Measurements from ENCODE around the gene SLC6A12. TPM values are rescaled to one million over a fixed set of nuclear protein-coding genes. Genes with fewer than 3 reads are reported as not detected.

SLC6A12 gene
- total RNA-seq, 1 experiment from 2014 or later, result not detected

DNA sequence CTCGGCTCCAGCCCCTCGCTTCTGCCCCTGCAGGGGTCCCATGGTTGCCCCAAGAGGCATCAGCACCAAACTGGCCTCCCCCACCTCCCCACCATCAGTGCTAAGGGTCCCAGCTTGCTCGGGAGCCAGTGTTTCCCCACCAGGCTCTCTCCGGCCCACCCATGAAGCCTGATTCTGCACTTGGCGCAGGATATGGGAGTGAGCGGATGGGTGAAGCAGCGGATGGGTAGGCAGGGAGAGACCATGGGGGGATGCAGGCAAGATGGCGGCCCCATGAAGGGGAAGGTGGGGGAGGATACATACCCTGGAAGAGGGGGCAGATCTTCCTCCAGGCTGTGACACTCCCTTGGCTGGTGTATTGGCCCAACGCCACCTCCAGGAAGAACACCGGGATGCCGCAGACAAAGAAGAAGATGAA is 9.7 kb downstream of the SLC6A12 start:
- no peak for TF ChIP-seq EZH2phosphoT487 (IDR thresholded peaks at IDR 0.05; ENCODE audit: borderline replicate concordance, low read length)
- TF ChIP-seq, protein P1, sequence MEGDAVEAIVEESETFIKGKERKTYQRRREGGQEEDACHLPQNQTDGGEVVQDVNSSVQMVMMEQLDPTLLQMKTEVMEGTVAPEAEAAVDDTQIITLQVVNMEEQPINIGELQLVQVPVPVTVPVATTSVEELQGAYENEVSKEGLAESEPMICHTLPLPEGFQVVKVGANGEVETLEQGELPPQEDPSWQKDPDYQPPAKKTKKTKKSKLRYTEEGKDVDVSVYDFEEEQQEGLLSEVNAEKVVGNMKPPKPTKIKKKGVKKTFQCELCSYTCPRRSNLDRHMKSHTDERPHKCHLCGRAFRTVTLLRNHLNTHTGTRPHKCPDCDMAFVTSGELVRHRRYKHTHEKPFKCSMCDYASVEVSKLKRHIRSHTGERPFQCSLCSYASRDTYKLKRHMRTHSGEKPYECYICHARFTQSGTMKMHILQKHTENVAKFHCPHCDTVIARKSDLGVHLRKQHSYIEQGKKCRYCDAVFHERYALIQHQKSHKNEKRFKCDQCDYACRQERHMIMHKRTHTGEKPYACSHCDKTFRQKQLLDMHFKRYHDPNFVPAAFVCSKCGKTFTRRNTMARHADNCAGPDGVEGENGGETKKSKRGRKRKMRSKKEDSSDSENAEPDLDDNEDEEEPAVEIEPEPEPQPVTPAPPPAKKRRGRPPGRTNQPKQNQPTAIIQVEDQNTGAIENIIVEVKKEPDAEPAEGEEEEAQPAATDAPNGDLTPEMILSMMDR (conservative IDR thresholded peaks at IDR 0.05; ENCODE audit: low read depth, low read length), result no peak
- TF ChIP-seq EZH2 (IDR thresholded peaks at IDR 0.05; ENCODE audit: low read length, unreplicated experiment), result no peak
- no peaks in the 10 kb centered on the region for H3K9me3 ChIP-seq (ENCODE audit: low read length)
- no peaks in the 10 kb centered on the region for H3K79me2 ChIP-seq (ENCODE audit: low read length)
- no peak overlapping the region for H2AFZ ChIP-seq (ENCODE audit: low read length)
- no peak overlapping the region for H3K27ac ChIP-seq (ENCODE audit: low read length)
- BruUV-seq (replicated peaks), result no TSS peak
- H3K4me2 ChIP-seq (ENCODE audit: low read length), result no peak overlapping the region
- no peaks in the 10 kb centered on the region for H4K20me1 ChIP-seq (ENCODE audit: low read length)
- peaks cover 4% of the 10 kb centered on the region; the same call in 1 of the 2 replicates for H3K4me1 ChIP-seq (ENCODE audit: insufficient read depth, low read length)
- ATAC-seq (no peak), DNase-seq (no peak)
- H3K4me3 ChIP-seq (ENCODE audit: low read length), result no peak overlapping the region
- H3K9me2 ChIP-seq (replicated peaks; ENCODE audit: low read length), result no peaks in the 10 kb centered on the region
- CTCF ChIA-PET, result no interaction called here
- intact Hi-C loops (cut with micrococcal nuclease), result no loop called here
- peaks cover 29% of the 10 kb centered on the region for H3K27me3 ChIP-seq (ENCODE audit: low read length)
- POLR2A ChIA-PET (ENCODE audit: unreplicated experiment), result no interaction called here
- H3K36me3 ChIP-seq (ENCODE audit: low read depth, low read length), result no peaks in the 10 kb centered on the region
- H3F3A ChIP-seq (ENCODE audit: low read length, unreplicated experiment), result no peaks in the 10 kb centered on the region
- no peak overlapping the region for H3K9ac ChIP-seq (ENCODE audit: low read length)

DNA sequence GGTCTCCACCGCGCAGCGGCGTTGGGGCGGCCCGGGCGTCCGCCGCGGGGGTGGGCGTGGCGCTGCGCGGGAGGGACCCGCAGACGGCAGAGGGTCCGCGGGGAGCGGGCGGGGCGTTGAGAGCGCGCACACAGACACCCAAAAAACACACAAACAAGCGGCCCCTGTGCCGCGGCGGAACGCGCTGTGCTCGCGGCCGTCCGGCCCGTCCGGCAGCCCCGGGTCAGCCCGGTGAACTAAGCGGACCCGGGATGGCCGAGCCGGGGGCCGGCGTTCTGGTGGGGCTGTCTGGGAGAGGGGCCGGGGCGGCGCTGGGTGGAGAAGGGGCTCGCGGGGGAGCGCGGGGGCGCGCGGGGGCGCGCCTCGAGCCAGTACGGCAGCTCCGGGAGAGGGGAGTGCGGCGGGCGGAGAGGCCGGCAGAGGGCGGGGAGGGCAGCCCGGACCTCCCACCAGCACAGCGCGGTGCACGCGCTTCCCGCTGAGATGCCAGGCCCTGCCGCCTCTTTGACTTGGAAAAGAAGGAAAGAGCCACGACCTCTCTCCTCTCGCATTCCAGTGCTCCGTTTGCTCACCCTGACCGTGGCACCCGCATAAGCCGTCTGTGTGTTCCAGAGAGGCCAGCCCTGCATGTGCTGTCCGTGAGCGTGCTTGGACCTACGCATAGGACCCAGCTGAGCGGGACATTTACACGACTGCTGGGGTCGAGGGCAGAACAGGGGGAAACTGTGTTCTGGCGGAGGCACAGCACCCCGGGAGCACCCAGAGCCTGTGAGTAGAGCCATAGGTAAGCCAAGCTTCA is 10.3 kb downstream of the SLC6A12 start:
- no peak overlapping the region for H2AFZ ChIP-seq (ENCODE audit: low read length)
- ChIA-PET POLR2A (ENCODE audit: unreplicated experiment) (no interaction called here), CTCF (no interaction called here)
- DNase-seq (no peak), ATAC-seq (no peak)
- H3K27ac ChIP-seq (ENCODE audit: low read length), result no peak overlapping the region
- H4K20me1 ChIP-seq (ENCODE audit: low read length), result no peaks in the 10 kb centered on the region
- intact Hi-C loops (cut with micrococcal nuclease), result no loop called here
- no peaks in the 10 kb centered on the region for H3F3A ChIP-seq (ENCODE audit: low read length, unreplicated experiment)
- BruUV-seq (replicated peaks), result no TSS peak
- H3K9ac ChIP-seq (ENCODE audit: low read length), result no peak overlapping the region
- H3K36me3 ChIP-seq (ENCODE audit: low read depth, low read length), result no peaks in the 10 kb centered on the region
- H3K4me3 ChIP-seq (ENCODE audit: low read length), result no peak overlapping the region
- H3K27me3 ChIP-seq (ENCODE audit: low read length), result peaks cover 25% of the 10 kb centered on the region
- no peak for TF ChIP-seq EZH2 (IDR thresholded peaks at IDR 0.05; ENCODE audit: low read length, unreplicated experiment)
- no peaks in the 10 kb centered on the region for H3K9me2 ChIP-seq (replicated peaks; ENCODE audit: low read length)
- H3K79me2 ChIP-seq (ENCODE audit: low read length), result no peaks in the 10 kb centered on the region
- H3K9me3 ChIP-seq (ENCODE audit: low read length), result no peaks in the 10 kb centered on the region
- no peak overlapping the region for H3K4me2 ChIP-seq (ENCODE audit: low read length)
- peaks cover 4% of the 10 kb centered on the region; the same call in 1 of the 2 replicates for H3K4me1 ChIP-seq (ENCODE audit: insufficient read depth, low read length)

DNA sequence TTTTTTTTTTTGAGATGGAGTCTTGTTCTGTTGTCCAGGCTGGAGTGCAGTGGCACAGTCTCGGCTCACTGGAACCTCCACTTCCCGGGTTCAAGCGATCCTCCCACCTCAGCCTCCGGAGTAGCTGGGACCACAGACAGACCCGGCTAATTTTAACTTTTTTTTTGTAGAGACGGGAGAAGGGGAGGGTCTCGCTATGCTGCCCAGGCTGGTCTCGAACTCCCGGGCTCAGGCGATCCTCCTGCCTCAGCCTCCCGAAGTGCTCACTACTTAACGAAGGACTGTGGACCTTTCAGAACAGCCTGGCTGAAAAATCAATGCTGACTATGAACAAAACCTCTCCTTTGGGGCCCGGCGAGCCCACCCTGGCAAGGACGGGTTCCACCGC is 10.9 kb downstream of the SLC6A12 start:
- Histone ChIP-seq H3K79me2 (ENCODE audit: low read length) (no peaks in the 10 kb centered on the region), H3K4me1 (ENCODE audit: insufficient read depth, low read length) (peaks cover 4% of the 10 kb centered on the region; the same call in 1 of the 2 replicates), H3K27me3 (ENCODE audit: low read length) (peaks cover 19% of the 10 kb centered on the region), H3K36me3 (ENCODE audit: low read depth, low read length) (no peaks in the 10 kb centered on the region), H3F3A (ENCODE audit: low read length, unreplicated experiment) (no peaks in the 10 kb centered on the region), H3K4me2 (ENCODE audit: low read length) (no peak overlapping the region), H3K4me3 (ENCODE audit: low read length) (no peak overlapping the region), H3K9me3 (ENCODE audit: low read length) (no peaks in the 10 kb centered on the region), H3K9ac (ENCODE audit: low read length) (no peak overlapping the region), H2AFZ (ENCODE audit: low read length) (no peak overlapping the region), H4K20me1 (ENCODE audit: low read length) (no peaks in the 10 kb centered on the region), H3K27ac (ENCODE audit: low read length) (no peak overlapping the region), H3K9me2 (replicated peaks; ENCODE audit: low read length) (no peaks in the 10 kb centered on the region)
- CTCF ChIA-PET, result no interaction called here
- POLR2A ChIA-PET (ENCODE audit: unreplicated experiment), result no interaction called here
- no TSS peak for BruUV-seq (replicated peaks)
- intact Hi-C loops (cut with micrococcal nuclease), result no loop called here
- TF ChIP-seq, protein P1 (conservative IDR thresholded peaks at IDR 0.05; ENCODE audit: low read depth, low read length), result no peak
- DNase-seq, result no peak
- no peak for ATAC-seq
